PFSK-1 (cell line): ENCODE measurements around the gene CAMSAP1.

ENCODE experiments used
- FOXP2 ChIP-seq: optimal IDR thresholded peaks from 2 replicates; pipeline ENCODE3; 2011; ENCODE audit warnings: borderline replicate concordance, control low read depth, inconsistent platforms; ENCODE audit not compliant: insufficient read depth; ENCODE audit errors: extremely low read length, extremely low read depth
- POLR2AphosphoS5 ChIP-seq: IDR thresholded peaks from 2 replicates; pipeline ENCODE4 v1.6.1; 2012; ENCODE audit warnings: low read depth, mild to moderate bottlenecking, control low read depth, low read length, moderate library complexity
- REST ChIP-seq, 2 experiments: IDR thresholded peaks; 2 replicates each; pipeline versions ENCODE4 v1.6.1 to v1.8.0; 2011 to 2012; ENCODE audit warnings: low read depth in 2 of 2, low read length in 2 of 2, control low read depth in 1 of 2, inconsistent platforms in 1 of 2, mild to moderate bottlenecking in 1 of 2, moderate library complexity in 1 of 2; ENCODE audit not compliant: insufficient read depth in 1 of 2
- SIN3A ChIP-seq: IDR thresholded peaks from 2 replicates; pipeline ENCODE4 v1.6.1; 2012; ENCODE audit warnings: mild to moderate bottlenecking, low read length, moderate library complexity, borderline replicate concordance; ENCODE audit not compliant: insufficient read depth
- TAF1 ChIP-seq: IDR thresholded peaks from 2 replicates; pipeline ENCODE4 v1.6.1; 2012; ENCODE audit warnings: low read length, control low read depth, borderline replicate concordance; ENCODE audit not compliant: insufficient read depth

CAMSAP1 gene

GRCh38 chr9:135813671-135814290 is 93.6 kb downstream of the CAMSAP1 start:
- TF ChIP-seq POLR2AphosphoS5 (no peak), REST (IDR thresholded peaks at IDR 0.05; ENCODE audit: insufficient read depth in 1 of 2, low read depth in 2 of 2, low read length in 2 of 2) (no peak), SIN3A (no peak), FOXP2 (no peak), TAF1 (no peak)

GRCh38 chr9:135812961-135813360 is 94.4 kb downstream of the CAMSAP1 start:
- TF ChIP-seq TAF1 (no peak), FOXP2 (no peak), SIN3A (no peak), POLR2AphosphoS5 (no peak), REST (IDR thresholded peaks at IDR 0.05; ENCODE audit: insufficient read depth in 1 of 2, low read depth in 2 of 2, low read length in 2 of 2) (no peak)

- TF ChIP-seq FOXP2 (no peak), TAF1 (no peak), POLR2AphosphoS5 (no peak), SIN3A (no peak), REST (IDR thresholded peaks at IDR 0.05; ENCODE audit: insufficient read depth in 1 of 2, low read depth in 2 of 2, low read length in 2 of 2) (no peak)
Observed at GRCh38 chr9:135811801-135812200, 95.5 kb downstream of the CAMSAP1 start.

GRCh38 chr9:135810806-135811575 is 96.4 kb downstream of the CAMSAP1 start:
- no peak for TF ChIP-seq SIN3A
- no peak for TF ChIP-seq FOXP2
- no peak for TF ChIP-seq TAF1
- TF ChIP-seq REST (IDR thresholded peaks at IDR 0.05; ENCODE audit: insufficient read depth in 1 of 2, low read depth in 2 of 2, low read length in 2 of 2) = no peak
- TF ChIP-seq POLR2AphosphoS5 = no peak
